Stimulated activated CD4-positive, alpha-beta T cell treated with anti-CD3 and anti-CD28 coated beads, Interleukin-1b, Interleukin-23, amount 100 ng/mL, for 48 hours (primary cell): ENCODE results near the gene DIDO1.

Source experiments
- DNase-seq: peaks from one replicate; pipeline ENCODE4 v3.0.0-alpha.2; 2020

Gene DIDO1

GRCh38 chr20:62926229-62927127 lies at the start of gene DIDO1:
TSS of gene DIDO1 (minus strand) at chr20:62926505.
- peak; percentile 90 for DNase-seq

GRCh38 chr20:62975251-62975760 lies 49.0 kb upstream of the DIDO1 start:
- no peak for DNase-seq

GRCh38 chr20:62972845-62973745 lies 46.8 kb upstream of the DIDO1 start:
- DNase-seq: no peak

GRCh38 chr20:62971950-62972844 lies 45.9 kb upstream of the DIDO1 start:
- DNase-seq: peak; percentile 88

- no peak for DNase-seq
Observed at GRCh38 chr20:62971211-62971949, 45.1 kb upstream of the DIDO1 start.

- no peak for DNase-seq
Observed at GRCh38 chr20:62970307-62971210, 44.3 kb upstream of the DIDO1 start.

GRCh38 chr20:62969939-62970306 lies 43.6 kb upstream of the DIDO1 start:
- DNase-seq: no peak

- DNase-seq: no peak
Observed at GRCh38 chr20:62969179-62969760, 43.0 kb upstream of the DIDO1 start.

- no peak for DNase-seq
Observed at GRCh38 chr20:62968378-62969178, 42.3 kb upstream of the DIDO1 start.

- no peak for DNase-seq
Observed at GRCh38 chr20:62967628-62968351, 41.5 kb upstream of the DIDO1 start.

- DNase-seq: no peak
Observed at GRCh38 chr20:62967149-62967501, 40.8 kb upstream of the DIDO1 start.

GRCh38 chr20:62966212-62967148 lies 40.2 kb upstream of the DIDO1 start:
- no peak for DNase-seq

GRCh38 chr20:62965363-62965771 lies 39.1 kb upstream of the DIDO1 start:
- DNase-seq: no peak

GRCh38 chr20:62964700-62965099 lies 38.4 kb upstream of the DIDO1 start:
- no peak for DNase-seq

- DNase-seq: no peak
Observed at GRCh38 chr20:62963614-62964397, 37.5 kb upstream of the DIDO1 start.

GRCh38 chr20:62962891-62963613 lies 36.7 kb upstream of the DIDO1 start:
- no peak for DNase-seq
